ENCODE measurements around the gene KCNMB1. TPM values are rescaled to one million over a fixed set of nuclear protein-coding genes. Genes with fewer than 3 reads are reported as not detected.

Gene KCNMB1
- total RNA-seq, 2 experiments from 2014 or later: not detected

DNA sequence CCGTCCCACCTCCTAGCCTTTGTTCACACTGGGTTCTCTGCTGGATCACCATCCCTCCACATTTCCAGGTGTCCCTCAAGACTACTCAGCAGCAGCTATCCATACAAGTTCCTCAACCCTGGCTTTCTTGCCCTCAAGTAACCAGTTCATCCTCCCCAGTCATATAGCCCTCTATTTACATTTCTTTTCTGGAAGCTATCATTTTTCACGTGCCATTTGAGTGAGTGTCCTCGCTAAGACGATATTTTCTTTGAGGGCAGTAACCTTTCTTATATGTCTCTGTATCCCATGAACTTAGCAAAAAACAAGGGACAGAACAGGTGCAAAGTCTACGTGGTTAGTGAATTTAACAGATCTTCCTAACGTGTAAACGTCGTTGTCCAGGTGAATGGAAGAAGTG, 29.6 kb upstream of the KCNMB1 start:
- BruUV-seq (replicated peaks): no TSS peak
- ChIA-PET CTCF (ENCODE audit: unreplicated experiment) (no interaction called here), POLR2A (no interaction called here)
- no peak overlapping the region for H3K4me2 ChIP-seq (ENCODE audit: low read length)
- TF ChIP-seq, protein P1, sequence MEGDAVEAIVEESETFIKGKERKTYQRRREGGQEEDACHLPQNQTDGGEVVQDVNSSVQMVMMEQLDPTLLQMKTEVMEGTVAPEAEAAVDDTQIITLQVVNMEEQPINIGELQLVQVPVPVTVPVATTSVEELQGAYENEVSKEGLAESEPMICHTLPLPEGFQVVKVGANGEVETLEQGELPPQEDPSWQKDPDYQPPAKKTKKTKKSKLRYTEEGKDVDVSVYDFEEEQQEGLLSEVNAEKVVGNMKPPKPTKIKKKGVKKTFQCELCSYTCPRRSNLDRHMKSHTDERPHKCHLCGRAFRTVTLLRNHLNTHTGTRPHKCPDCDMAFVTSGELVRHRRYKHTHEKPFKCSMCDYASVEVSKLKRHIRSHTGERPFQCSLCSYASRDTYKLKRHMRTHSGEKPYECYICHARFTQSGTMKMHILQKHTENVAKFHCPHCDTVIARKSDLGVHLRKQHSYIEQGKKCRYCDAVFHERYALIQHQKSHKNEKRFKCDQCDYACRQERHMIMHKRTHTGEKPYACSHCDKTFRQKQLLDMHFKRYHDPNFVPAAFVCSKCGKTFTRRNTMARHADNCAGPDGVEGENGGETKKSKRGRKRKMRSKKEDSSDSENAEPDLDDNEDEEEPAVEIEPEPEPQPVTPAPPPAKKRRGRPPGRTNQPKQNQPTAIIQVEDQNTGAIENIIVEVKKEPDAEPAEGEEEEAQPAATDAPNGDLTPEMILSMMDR (conservative IDR thresholded peaks at IDR 0.05; ENCODE audit: low read length): no peak
- no peak for TF ChIP-seq EZH2phosphoT487 (IDR thresholded peaks at IDR 0.05; ENCODE audit: borderline replicate concordance, low read depth, low read length)
- no peak overlapping the region for H3K4me3 ChIP-seq (ENCODE audit: low read depth, low read length, poor library complexity, severe bottlenecking)
- intact Hi-C loops (cut with micrococcal nuclease; ENCODE audit: unreplicated experiment): no loop called here
- H3K36me3 ChIP-seq (ENCODE audit: insufficient read depth, low read length): no peaks in the 10 kb centered on the region
- no peak for DNase-seq (ENCODE audit: low spot score)
- H4K20me1 ChIP-seq (ENCODE audit: insufficient read depth, low read length): no peaks in the 10 kb centered on the region
- H3K27ac ChIP-seq (ENCODE audit: low read depth, low read length, poor library complexity, severe bottlenecking): no peak overlapping the region
- H3K79me2 ChIP-seq (ENCODE audit: insufficient read depth, low read depth, low read length): no peaks in the 10 kb centered on the region
- H2AFZ ChIP-seq (ENCODE audit: low read length): no peak overlapping the region
- H3K4me1 ChIP-seq (ENCODE audit: insufficient read depth, low read length, poor library complexity, severe bottlenecking): no peaks in the 10 kb centered on the region
- no peaks in the 10 kb centered on the region for H3K9me3 ChIP-seq (ENCODE audit: low read length)
- H3K9me2 ChIP-seq (ENCODE audit: insufficient read depth, low read length): no peaks in the 10 kb centered on the region

DNA sequence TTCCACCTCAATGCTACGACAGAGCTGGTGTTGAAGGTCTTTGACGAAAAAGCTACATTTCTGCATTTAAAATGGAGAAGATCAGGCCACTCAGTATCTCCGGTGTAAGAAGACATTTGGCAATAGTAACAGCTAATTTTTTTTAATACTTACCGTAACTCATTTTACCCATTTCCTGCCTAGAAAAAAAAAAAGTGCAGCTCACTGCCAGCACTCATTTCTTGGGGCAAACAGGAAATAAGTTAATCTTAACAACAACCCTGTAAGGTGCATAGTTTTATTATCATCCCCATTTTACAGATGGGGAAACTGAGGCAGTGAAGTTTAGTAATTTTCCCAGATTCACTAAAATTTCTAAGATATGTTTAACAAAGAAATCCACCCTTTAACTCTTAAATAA, 27.4 kb upstream of the KCNMB1 start:
- TF ChIP-seq, protein P1 (conservative IDR thresholded peaks at IDR 0.05; ENCODE audit: low read length): no peak
- no peak for TF ChIP-seq EZH2phosphoT487 (IDR thresholded peaks at IDR 0.05; ENCODE audit: borderline replicate concordance, low read depth, low read length)
- ChIA-PET CTCF (ENCODE audit: unreplicated experiment) (no interaction called here), POLR2A (interaction anchor here (1.3 to 1.6 kb wide), 2 partner anchors 9 kb away, joined by 3 to 4 read pairs; no protein-coding TSS in a partner anchor)
- H3K4me1 ChIP-seq (ENCODE audit: insufficient read depth, low read length, poor library complexity, severe bottlenecking): no peaks in the 10 kb centered on the region
- no peaks in the 10 kb centered on the region for H3K79me2 ChIP-seq (ENCODE audit: insufficient read depth, low read depth, low read length)
- H3K4me3 ChIP-seq (ENCODE audit: low read depth, low read length, poor library complexity, severe bottlenecking): no peak overlapping the region
- H3K9me2 ChIP-seq (ENCODE audit: insufficient read depth, low read length): no peaks in the 10 kb centered on the region
- no peaks in the 10 kb centered on the region for H3K36me3 ChIP-seq (ENCODE audit: insufficient read depth, low read length)
- H3K4me2 ChIP-seq (ENCODE audit: low read length): no peak overlapping the region
- DNase-seq (ENCODE audit: low spot score): no peak
- H3K9me3 ChIP-seq (ENCODE audit: low read length): no peaks in the 10 kb centered on the region
- H3K27ac ChIP-seq (ENCODE audit: low read depth, low read length, poor library complexity, severe bottlenecking): no peak overlapping the region
- H4K20me1 ChIP-seq (ENCODE audit: insufficient read depth, low read length): no peaks in the 10 kb centered on the region
- no TSS peak for BruUV-seq (replicated peaks)
- no peak overlapping the region for H2AFZ ChIP-seq (ENCODE audit: low read length)
- intact Hi-C loops (cut with micrococcal nuclease; ENCODE audit: unreplicated experiment): no loop called here

DNA sequence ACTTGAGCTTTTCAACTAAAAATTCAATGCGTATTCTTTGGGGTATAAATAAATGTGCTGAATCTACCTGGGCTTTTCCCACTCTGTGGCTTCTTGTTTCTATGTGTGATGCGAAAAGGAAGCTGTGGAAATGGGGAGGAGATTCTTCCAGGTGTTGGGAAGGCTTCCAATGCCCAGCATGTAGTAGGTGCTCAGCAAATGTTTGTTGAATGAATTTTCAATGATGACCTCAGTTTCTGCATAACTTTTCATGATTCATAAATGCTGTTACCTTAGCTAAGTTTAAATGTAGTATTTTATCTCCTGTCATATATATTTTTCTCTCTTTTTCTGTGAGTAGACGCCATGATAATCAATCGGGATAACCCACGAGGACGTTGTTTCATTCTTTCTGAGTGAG, 25.6 kb upstream of the KCNMB1 start:
- H3K27ac ChIP-seq (ENCODE audit: low read depth, low read length, poor library complexity, severe bottlenecking): no peak overlapping the region
- no peaks in the 10 kb centered on the region for H3K9me3 ChIP-seq (ENCODE audit: low read length)
- no peak overlapping the region for H2AFZ ChIP-seq (ENCODE audit: low read length)
- intact Hi-C loops (cut with micrococcal nuclease; ENCODE audit: unreplicated experiment): no loop called here
- no peak for DNase-seq (ENCODE audit: low spot score)
- H4K20me1 ChIP-seq (ENCODE audit: insufficient read depth, low read length): no peaks in the 10 kb centered on the region
- H3K36me3 ChIP-seq (ENCODE audit: insufficient read depth, low read length): no peaks in the 10 kb centered on the region
- H3K4me1 ChIP-seq (ENCODE audit: insufficient read depth, low read length, poor library complexity, severe bottlenecking): no peaks in the 10 kb centered on the region
- no peaks in the 10 kb centered on the region for H3K79me2 ChIP-seq (ENCODE audit: insufficient read depth, low read depth, low read length)
- BruUV-seq (replicated peaks): no TSS peak
- H3K4me2 ChIP-seq (ENCODE audit: low read length): no peak overlapping the region
- H3K9me2 ChIP-seq (ENCODE audit: insufficient read depth, low read length): no peaks in the 10 kb centered on the region
- TF ChIP-seq, protein P1 (conservative IDR thresholded peaks at IDR 0.05; ENCODE audit: low read length): no peak
- TF ChIP-seq EZH2phosphoT487 (IDR thresholded peaks at IDR 0.05; ENCODE audit: borderline replicate concordance, low read depth, low read length): no peak
- CTCF ChIA-PET (ENCODE audit: unreplicated experiment): interaction anchor here (0.6 kb wide), 1 partner anchor 102 kb away, joined by 3 read pairs; no protein-coding TSS in a partner anchor
- POLR2A ChIA-PET: interaction anchor here (0.9 kb wide), 1 partner anchor 1811 kb away, joined by 3 read pairs; no protein-coding TSS in a partner anchor
- no peak overlapping the region for H3K4me3 ChIP-seq (ENCODE audit: low read depth, low read length, poor library complexity, severe bottlenecking)

All from OCI-LY7 (cell line).